HL-60/S4 (cell line): ENCODE results near the gene LGALS12.
"Not testable (repeated sequence)": the region's sequence is repeated elsewhere in the genome, so short reads cannot be mapped to it uniquely, and the experiment has no call there.

Source experiments
- in situ Hi-C: fragments of 300-500 bp; cut with MboI; formaldehyde crosslinking; loops from 2 replicates; pipeline ENCODE4 v1.14.3; 2022; ENCODE audit warnings: low sequenced_read_pairs

Gene LGALS12

GRCh38 chr11:63504054-63504453 lies 1.8 kb upstream of the LGALS12 start:
- in situ Hi-C loops = no loop called here

DNA sequence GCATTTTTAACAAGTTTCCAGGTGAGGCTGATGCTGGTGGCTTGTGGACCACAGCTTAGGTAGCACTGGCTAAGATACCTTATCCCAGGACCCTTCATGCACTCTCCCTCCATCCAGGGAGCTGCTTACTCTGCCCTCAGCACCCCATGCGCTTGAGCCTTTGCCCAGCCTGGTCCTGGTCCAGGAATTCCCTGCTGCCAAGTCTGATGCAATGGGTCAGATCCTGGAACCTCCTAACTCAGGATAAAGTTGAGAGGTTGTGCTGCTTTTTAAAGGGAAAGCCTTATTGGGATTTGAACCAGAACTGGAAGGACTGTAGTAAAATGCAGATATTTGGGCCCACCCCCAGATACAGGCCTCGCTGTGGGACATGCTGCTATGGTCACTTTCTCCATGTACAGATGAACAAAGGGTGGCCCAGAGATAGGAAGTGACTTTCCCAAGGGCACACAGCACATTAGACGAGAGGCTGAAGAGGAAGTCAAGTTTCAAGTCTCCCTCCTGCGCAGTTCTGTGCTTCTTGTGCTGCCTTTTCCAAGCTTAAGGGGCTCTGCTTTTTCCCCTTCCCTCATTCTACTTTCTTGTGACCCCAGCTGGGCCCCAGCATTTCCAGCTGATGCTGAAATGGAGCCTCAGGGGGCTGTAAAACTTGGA lies 824 bp upstream of the LGALS12 start:
- in situ Hi-C loops = no loop called here

DNA sequence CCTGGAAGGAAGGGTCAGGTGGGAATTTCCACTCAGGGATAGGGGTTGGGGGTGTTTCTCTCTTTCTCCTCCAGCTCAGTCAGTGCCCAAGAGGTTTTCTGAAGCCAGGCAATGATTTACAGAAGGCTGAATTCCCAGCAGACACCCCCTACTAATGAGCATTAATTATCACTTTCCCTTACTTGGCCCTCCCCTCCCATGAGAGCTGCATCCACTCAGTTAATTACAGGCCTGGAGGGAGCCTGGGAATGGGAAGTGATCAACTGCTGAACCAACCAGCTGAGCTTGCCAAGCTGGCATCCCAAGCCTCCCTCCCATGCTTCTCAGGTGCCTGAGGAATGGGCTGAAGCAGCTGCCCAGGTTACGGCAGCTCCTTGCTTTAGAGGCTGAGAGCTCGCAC lies 992 bp downstream of the LGALS12 start:
- in situ Hi-C loops = no loop called here

GRCh38 chr11:63507511-63507910 lies 1.6 kb downstream of the LGALS12 start:
- in situ Hi-C loops = no loop called here

GRCh38 chr11:63508009-63508408 lies 2.1 kb downstream of the LGALS12 start:
- in situ Hi-C loops = no loop called here

GRCh38 chr11:63508745-63509144 lies 2.9 kb downstream of the LGALS12 start:
- in situ Hi-C loops = no loop called here

- in situ Hi-C loops = no loop called here
Measured at GRCh38 chr11:63510360-63511047, 4.6 kb downstream of the LGALS12 start.

GRCh38 chr11:63511048-63511748 lies 5.3 kb downstream of the LGALS12 start:
- in situ Hi-C loops = no loop called here

- in situ Hi-C loops = no loop called here
Measured at GRCh38 chr11:63512816-63513215, 6.9 kb downstream of the LGALS12 start.

DNA sequence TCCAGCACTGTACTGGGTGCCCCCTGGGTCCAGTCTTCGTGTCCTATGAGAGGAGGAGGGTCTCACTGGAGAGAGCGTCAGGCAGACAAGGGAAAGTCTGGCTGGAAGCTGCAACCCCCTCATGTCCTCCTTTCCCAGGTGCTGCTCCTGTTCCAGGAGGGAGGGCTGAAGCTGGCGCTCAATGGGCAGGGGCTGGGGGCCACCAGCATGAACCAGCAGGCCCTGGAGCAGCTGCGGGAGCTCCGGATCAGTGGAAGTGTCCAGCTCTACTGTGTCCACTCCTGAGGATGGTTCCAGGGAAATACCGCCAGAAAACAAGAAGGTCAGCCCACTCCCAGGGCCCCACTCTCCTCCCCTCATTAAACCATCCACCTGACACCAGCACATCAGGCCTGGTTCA lies 10.2 kb downstream of the LGALS12 start:
- in situ Hi-C loops = no loop called here

DNA sequence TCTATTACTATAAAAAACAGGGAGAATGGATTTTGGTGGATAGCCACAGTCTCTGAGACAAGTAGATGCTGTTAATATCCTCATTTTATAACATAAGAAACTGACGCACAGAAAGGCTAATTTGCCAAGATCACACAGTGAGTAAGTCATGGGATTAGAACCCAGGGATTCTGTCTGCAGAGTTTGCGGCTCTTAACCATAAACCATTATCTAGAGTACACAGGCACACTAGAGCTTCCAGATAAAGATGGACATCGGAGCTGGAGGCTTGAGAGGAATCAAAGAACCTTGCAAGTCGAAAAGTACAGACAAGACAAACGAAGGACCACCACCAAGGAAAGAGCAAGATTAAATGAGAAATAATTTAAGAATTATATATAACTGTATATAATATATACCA lies 11.3 kb downstream of the LGALS12 start:
- in situ Hi-C loops = no loop called here

DNA sequence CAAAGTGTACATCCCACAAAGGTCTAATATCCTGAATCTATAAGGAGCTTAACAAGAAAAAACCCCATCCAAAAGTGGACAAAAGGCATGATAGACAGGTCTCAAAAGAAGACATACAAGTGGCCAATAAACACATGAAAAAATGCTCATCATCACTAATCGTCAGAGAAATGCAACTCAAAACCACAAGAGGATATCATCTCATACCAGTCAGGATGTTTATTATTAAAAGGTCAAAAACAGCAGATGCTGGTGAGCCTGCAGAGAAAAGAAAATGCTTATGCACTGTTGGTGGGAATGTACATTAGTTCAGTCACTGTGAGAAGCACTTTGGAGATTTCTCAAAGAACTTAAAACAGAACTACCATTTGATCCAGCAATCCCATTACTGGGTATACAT lies 12.7 kb downstream of the LGALS12 start:
- in situ Hi-C loops = no loop called here

- in situ Hi-C loops = no loop called here
Measured at GRCh38 chr11:63520606-63521170, 14.8 kb downstream of the LGALS12 start.

DNA sequence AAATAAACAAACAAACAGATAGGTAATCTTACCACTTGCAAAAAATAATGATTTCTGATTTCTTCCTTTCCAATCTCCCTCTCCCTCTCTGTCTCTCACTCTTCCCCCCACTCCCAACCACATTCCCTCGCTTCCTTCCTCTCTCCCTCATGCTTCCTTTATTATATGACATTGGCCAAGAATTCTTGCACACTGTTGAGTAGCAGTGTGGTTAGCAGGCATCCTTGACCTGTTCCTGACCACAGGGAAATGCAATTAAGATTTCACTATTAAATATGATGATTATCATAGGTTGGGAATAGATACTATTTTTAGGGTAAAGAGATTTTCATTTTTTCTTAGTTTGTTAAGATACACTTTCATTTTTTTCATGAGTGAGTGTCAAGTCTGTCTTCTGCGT lies 16.0 kb downstream of the LGALS12 start:
- in situ Hi-C loops = no loop called here

DNA sequence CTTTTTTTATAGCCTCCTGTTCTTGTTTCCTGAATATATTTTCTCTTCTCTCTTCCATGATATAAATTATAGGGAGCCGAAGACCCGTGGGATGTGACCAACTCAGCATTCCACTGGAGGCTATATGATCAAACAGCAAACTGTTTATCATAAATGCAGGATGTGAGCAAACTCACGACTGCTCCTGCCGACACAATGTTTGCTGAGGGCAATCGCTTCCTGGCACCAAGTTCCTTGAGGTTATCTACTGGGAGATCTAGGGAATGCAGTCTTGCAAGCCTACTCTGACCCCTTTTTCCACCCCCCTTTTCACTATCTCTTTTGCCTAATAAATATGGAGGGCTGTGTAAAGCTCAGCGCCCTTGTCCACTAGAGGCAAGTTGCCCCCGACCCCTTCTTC lies 17.3 kb downstream of the LGALS12 start:
- in situ Hi-C loops = no loop called here

DNA sequence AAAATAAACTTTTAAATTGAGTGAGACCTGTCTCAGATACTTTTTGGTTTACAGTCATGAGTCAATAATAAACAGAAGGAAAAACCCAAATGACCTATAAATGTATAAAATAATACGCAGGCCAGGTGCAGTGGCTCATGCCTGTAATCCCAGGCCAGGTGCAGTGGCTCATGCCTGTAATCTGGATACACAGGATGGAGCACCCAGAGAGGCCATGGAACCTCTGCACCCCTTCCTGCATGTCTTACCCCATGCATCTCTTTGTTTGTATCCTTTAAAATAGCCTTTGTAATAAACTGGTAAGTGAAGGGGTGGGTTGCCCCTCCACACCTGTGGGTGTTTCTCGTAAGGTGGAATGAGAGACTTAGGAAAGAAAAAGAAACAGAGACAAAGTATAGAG lies 21.8 kb downstream of the LGALS12 start:
- in situ Hi-C loops = no loop called here

GRCh38 chr11:63528156-63528555 lies 22.3 kb downstream of the LGALS12 start:
- in situ Hi-C loops = not testable (repeated sequence)

DNA sequence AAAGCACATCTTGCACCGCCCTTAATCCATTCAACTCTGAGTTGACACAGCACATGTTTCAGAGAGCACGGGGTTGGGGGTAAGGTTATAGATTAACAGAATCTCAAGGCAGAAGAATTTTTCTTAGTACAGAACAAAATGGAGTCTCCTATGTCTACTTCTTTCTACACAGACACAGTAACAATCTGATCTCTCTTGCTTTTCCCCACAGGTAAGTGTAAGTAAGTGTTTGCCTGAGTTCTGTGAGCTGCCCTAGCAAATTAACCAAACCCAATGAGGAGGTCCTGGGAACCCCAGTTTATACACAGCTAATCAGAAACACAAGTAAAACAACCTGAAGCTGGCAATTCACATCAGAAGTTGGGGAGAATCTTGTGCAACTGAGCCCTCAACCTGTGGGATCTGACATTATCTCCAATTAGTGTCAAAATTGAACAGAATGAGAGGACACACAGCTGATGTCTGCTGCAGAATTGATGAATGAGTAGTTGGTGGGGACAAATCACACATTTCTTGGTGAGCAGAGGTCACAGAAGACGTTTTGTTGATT lies 22.9 kb downstream of the LGALS12 start:
- in situ Hi-C loops = not testable (repeated sequence)

DNA sequence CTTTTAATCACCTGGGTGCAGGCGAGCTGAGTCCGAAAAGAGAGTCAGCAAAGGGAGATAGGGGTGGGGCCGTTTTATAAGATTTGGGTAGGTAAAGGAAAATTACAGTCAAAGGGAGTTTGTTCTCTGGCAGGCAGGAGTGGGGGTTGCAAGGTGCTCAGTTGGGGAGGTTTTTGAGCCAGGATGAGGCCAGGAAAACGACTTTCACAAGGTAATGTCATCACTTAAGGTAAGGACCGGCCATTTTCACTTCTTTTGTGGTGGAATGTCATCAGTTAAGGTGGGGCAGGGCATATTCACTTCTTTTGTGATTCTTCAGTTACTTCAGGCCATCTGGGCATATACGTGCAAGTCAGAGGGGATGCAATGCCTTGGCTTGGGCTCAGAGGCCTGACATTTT lies 23.5 kb downstream of the LGALS12 start:
- in situ Hi-C loops = not testable (repeated sequence)

DNA sequence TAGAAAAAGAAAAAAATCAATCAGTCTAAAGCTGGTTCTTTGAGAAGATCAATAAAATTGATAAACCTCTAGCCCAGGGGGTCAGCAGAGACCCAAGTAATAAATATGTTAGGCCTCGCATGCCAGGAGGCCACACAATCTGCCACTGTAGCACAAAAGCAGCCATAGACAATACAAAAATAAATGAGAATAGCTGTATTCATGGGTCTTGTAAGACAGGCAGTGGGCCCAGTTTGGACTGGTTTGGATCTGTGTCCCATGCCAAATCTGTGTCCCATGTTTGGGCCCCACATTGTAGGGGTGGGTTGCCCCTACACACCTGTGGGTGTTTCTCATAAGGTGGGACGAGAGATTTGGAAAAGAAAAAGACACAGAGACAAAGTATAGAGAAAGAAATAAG lies 24.1 kb downstream of the LGALS12 start:
- in situ Hi-C loops = no loop called here

DNA sequence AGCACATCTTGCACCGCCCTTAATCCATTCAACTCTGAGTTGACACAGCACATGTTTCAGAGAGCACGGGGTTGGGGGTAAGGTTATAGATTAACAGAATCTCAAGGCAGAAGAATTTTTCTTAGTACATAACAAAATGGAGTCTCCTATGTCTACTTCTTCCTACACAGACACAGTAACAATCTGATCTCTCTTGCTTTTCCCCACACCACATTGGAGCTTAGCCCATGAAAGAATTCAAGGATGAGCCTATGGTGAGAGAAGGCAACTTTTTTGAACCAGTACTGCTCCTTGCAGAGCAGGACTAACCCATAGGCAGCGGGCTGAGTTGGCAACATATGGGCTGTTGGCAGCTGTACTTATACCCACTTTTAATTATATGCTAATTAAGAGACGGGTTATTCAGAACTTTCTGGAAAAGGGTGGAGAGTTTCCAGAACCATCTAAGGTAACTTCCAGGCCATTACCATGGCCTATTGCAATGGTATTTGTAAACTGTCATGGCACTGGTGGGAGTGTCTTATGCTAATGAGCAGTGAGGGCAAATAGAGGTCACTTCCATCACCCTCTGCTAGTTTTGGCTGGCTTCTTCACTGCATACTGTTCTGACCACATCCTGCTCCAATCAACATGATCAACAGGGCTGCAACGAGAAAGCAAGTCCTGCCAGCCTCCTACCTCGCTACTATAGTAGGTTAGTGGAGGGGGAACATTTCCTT lies 25.3 kb downstream of the LGALS12 start:
- in situ Hi-C loops = not testable (repeated sequence)
